Transverse colon (tissue), 3 donors: Measurements from ENCODE around the gene PAGE5.

Source experiments
- CTCF ChIP-seq, 5 experiments: fragments of 200-600 bp in 3 of 5; fragments of 450-650 bp in 2 of 5; sonication (generic) in 3 of 5; IDR thresholded peaks; 1 replicate in 2 of 5; 2 replicates in 3 of 5; pipeline ENCODE4 v1.5.1; 2016 to 2017; ENCODE audit warnings: antibody characterized with exemption in 5 of 5, inconsistent platforms in 3 of 5, mild to moderate bottlenecking in 2 of 5, moderate library complexity in 1 of 5
- POLR2A ChIP-seq: fragments of 450-650 bp; IDR thresholded peaks from one replicate; pipeline ENCODE4 v1.6.1; 2016; ENCODE audit warnings: antibody characterized with exemption, mild to moderate bottlenecking, moderate library complexity

GRCh38 chrX:55196688-55197087, 23.5 kb upstream of the PAGE5 start:
- TF ChIP-seq CTCF (IDR thresholded peaks at IDR 0.05) (no peak), POLR2A (no peak)
